MCF 10A (cell line): Measurements from ENCODE around the gene ARIH1. TPM values are rescaled to one million over a fixed set of nuclear protein-coding genes. Genes with fewer than 3 reads are reported as not detected.

ENCODE experiments used
- BruUV-seq: library from RNA; stranded (reverse); fragments of 400-500 nt; replicated peaks from 2 replicates; lab custom pipeline; 2021; lab: Mats Ljungman, UMichigan
- CTCF ChIA-PET: fragments of 300-600 bp; sonication (Branson Sonifier 250); formaldehyde crosslinking; extraction: SDS; loops from one replicate; lab custom pipeline; 2021; ENCODE audit warnings: antibody characterized with exemption, inconsistent platforms; lab: Yijun Ruan, JAX
- POLR2A ChIA-PET: fragments of 300-600, 350-650 bp; sonication (Branson Sonifier 250); formaldehyde crosslinking; extraction: SDS; loops from one replicate; lab custom pipeline; 2020; ENCODE audit warnings: antibody characterized with exemption, inconsistent platforms; lab: Yijun Ruan, JAX
- DNase-seq: peaks from one replicate; pipeline ENCODE4 v3.0.0-alpha.2; 2018; ENCODE audit not compliant: unreplicated experiment
- H3K27ac Mint-ChIP-seq: one replicate; pipeline ENCODE4 v1.8.0; 2022; ENCODE audit warnings: mild to moderate bottlenecking, low read depth, mixed read lengths; ENCODE audit not compliant: unreplicated experiment
- H3K27me3 Mint-ChIP-seq: one replicate; pipeline ENCODE4 v1.8.0; 2022; ENCODE audit warnings: mixed read lengths; ENCODE audit not compliant: insufficient read depth, unreplicated experiment
- H3K36me3 Mint-ChIP-seq: one replicate; pipeline ENCODE4 v1.8.0; 2022; ENCODE audit warnings: mild to moderate bottlenecking, moderate library complexity, mixed read lengths; ENCODE audit not compliant: insufficient read depth, unreplicated experiment
- H3K4me1 Mint-ChIP-seq: one replicate; pipeline ENCODE4 v1.8.0; 2022; ENCODE audit warnings: mixed read lengths; ENCODE audit not compliant: insufficient read depth, unreplicated experiment
- H3K4me3 Mint-ChIP-seq: one replicate; pipeline ENCODE4 v1.8.0; 2022; ENCODE audit warnings: mild to moderate bottlenecking, moderate library complexity, mixed read lengths; ENCODE audit not compliant: unreplicated experiment
- H3K9me3 Mint-ChIP-seq: one replicate; pipeline ENCODE4 v1.8.0; 2022; ENCODE audit warnings: mixed read lengths; ENCODE audit not compliant: unreplicated experiment
- CTCF ChIP-seq: fragments of 200-600 bp; IDR thresholded peaks from one replicate; pipeline ENCODE4 v1.8.0; 2022; ENCODE audit warnings: antibody characterized with exemption, mild to moderate bottlenecking; ENCODE audit not compliant: unreplicated experiment
- intact Hi-C: fragments of 100-400 bp; cut with micrococcal nuclease; formaldehyde crosslinking; loops from 2 replicates; pipeline ENCODE4 v1.14.1; 2022
- total RNA-seq: library from RNA; stranded (reverse); gene quantifications from 2 replicates; pipeline ENCODE4 v1.2.3, GENCODE V29; 2022

The ARIH1 gene
- total RNA-seq, 1 experiment from 2014 or later: 235 TPM

GRCh38 chr15:72493220-72493619 lies 19.1 kb downstream of the ARIH1 start:
- Mint-ChIP-seq H3K9me3 (no peaks in the 10 kb centered on the region), H3K4me1 (peaks cover 34% of the 10 kb centered on the region), H3K36me3 (peaks cover 11% of the 10 kb centered on the region), H3K27ac (no peak overlapping the region), H3K4me3 (no peak overlapping the region), H3K27me3 (no peaks in the 10 kb centered on the region)
- ChIA-PET POLR2A (interaction anchor here (0.6 to 4.5 kb wide), 4 partner anchors 10 to 106 kb away, joined by 4 to 45 read pairs (median 8); partner anchors contain the start of gene ARIH1), CTCF (no interaction called here)
- TF ChIP-seq CTCF: no peak
- no peak for DNase-seq
- intact Hi-C loops: no loop called here
- BruUV-seq: no TSS peak

- ChIA-PET CTCF (interaction anchor here (0.5 to 1.4 kb wide), 3 partner anchors 9 to 199 kb away, joined by 4 to 6 read pairs (median 5); no protein-coding TSS in a partner anchor), POLR2A (interaction anchor here (0.7 to 4.5 kb wide), 6 partner anchors 9 to 1174 kb away, joined by 3 to 45 read pairs (median 4); partner anchors contain the start of gene ARIH1)
- BruUV-seq: no TSS peak
- Mint-ChIP-seq H3K9me3 (no peaks in the 10 kb centered on the region), H3K27me3 (no peaks in the 10 kb centered on the region), H3K4me3 (no peak overlapping the region), H3K27ac (no peak overlapping the region), H3K36me3 (peaks cover 5% of the 10 kb centered on the region), H3K4me1 (peaks cover 31% of the 10 kb centered on the region)
- no peak for DNase-seq
- TF ChIP-seq CTCF: no peak
- intact Hi-C loops: no loop called here
Observed at GRCh38 chr15:72495007-72495406, 20.9 kb downstream of the ARIH1 start.

- H3K36me3 Mint-ChIP-seq: peaks cover 2% of the 10 kb centered on the region
- ChIA-PET CTCF (interaction anchor here (1.4 kb wide), 1 partner anchor 11 kb away, joined by 5 read pairs; no protein-coding TSS in a partner anchor), POLR2A (interaction anchor here (1.2 kb wide), 1 partner anchor 15 kb away, joined by 3 read pairs; no protein-coding TSS in a partner anchor)
- no peak overlapping the region for H3K27ac Mint-ChIP-seq
- no peaks in the 10 kb centered on the region for H3K9me3 Mint-ChIP-seq
- BruUV-seq: no TSS peak
- TF ChIP-seq CTCF: no peak
- H3K27me3 Mint-ChIP-seq: no peaks in the 10 kb centered on the region
- peaks cover 19% of the 10 kb centered on the region for H3K4me1 Mint-ChIP-seq
- intact Hi-C loops: no loop called here
- DNase-seq: no peak
- H3K4me3 Mint-ChIP-seq: no peak overlapping the region
Observed at GRCh38 chr15:72496783-72497182, 22.7 kb downstream of the ARIH1 start.

- H3K4me1 Mint-ChIP-seq: peaks cover 17% of the 10 kb centered on the region
- ChIA-PET POLR2A (no interaction called here), CTCF (interaction anchor here (1.1 kb wide), 1 partner anchor 22 kb away, joined by 4 read pairs; no protein-coding TSS in a partner anchor)
- no peak for DNase-seq
- peaks cover 6% of the 10 kb centered on the region for H3K36me3 Mint-ChIP-seq
- H3K27ac Mint-ChIP-seq: no peak overlapping the region
- intact Hi-C loops: no loop called here
- H3K27me3 Mint-ChIP-seq: no peaks in the 10 kb centered on the region
- no peak for TF ChIP-seq CTCF
- H3K4me3 Mint-ChIP-seq: no peak overlapping the region
- BruUV-seq: no TSS peak
- no peaks in the 10 kb centered on the region for H3K9me3 Mint-ChIP-seq
Observed at GRCh38 chr15:72497402-72497801, 23.3 kb downstream of the ARIH1 start.
